H9 (cell line): Measurements from ENCODE around the gene SCUBE1. TPM values are rescaled to one million over a fixed set of nuclear protein-coding genes. Genes with fewer than 3 reads are reported as not detected.

Experiments used
- DNase-seq: peaks from one replicate; pipeline ENCODE4 v3.0.0-alpha.2; 2017
- H2AFZ ChIP-seq: one replicate; pipeline ENCODE4 v1.6.1; 2013; ENCODE audit warnings: mild to moderate bottlenecking, low read length, control low read depth, moderate library complexity
- H2AK5ac ChIP-seq: 2 replicates; pipeline ENCODE4 v1.6.1; 2013; ENCODE audit warnings: low read length, control low read depth, mixed read lengths; ENCODE audit not compliant: insufficient read length
- H2BK120ac ChIP-seq: one replicate; pipeline ENCODE4 v1.6.1; 2013; ENCODE audit warnings: low read depth, mild to moderate bottlenecking, low read length, control low read depth, inconsistent platforms; ENCODE audit not compliant: poor library complexity, severe bottlenecking
- H2BK12ac ChIP-seq: 2 replicates; pipeline ENCODE4 v1.6.1; 2013; ENCODE audit warnings: low read length, control low read depth, mixed read lengths, low read depth; ENCODE audit not compliant: insufficient read length
- H2BK15ac ChIP-seq: 2 replicates; pipeline ENCODE4 v1.6.1; 2013; ENCODE audit warnings: low read depth, low read length, control low read depth
- H2BK20ac ChIP-seq: one replicate; pipeline ENCODE4 v1.6.1; 2013; ENCODE audit warnings: low read depth, mild to moderate bottlenecking, low read length, control low read depth, inconsistent platforms; ENCODE audit not compliant: poor library complexity, severe bottlenecking
- H2BK5ac ChIP-seq: 2 replicates; pipeline ENCODE4 v1.6.1; 2013; ENCODE audit warnings: low read length, control low read depth, mixed read lengths; ENCODE audit not compliant: insufficient read length
- H3K14ac ChIP-seq: 2 replicates; pipeline ENCODE4 v1.6.1; 2013; ENCODE audit warnings: low read length, control low read depth; ENCODE audit not compliant: insufficient read depth
- H3K18ac ChIP-seq: 2 replicates; pipeline ENCODE4 v1.6.1; 2013; ENCODE audit warnings: low read depth, mild to moderate bottlenecking, mixed read lengths, low read length, control low read depth; ENCODE audit not compliant: insufficient read length
- H3K23ac ChIP-seq: 2 replicates; pipeline ENCODE4 v1.6.1; 2013; ENCODE audit warnings: low read length, control low read depth, mixed read lengths, low read depth; ENCODE audit not compliant: insufficient read length
- H3K23me2 ChIP-seq: 2 replicates; pipeline ENCODE4 v1.6.1; 2013; ENCODE audit warnings: low read depth, mild to moderate bottlenecking, mixed read lengths, low read length, control low read depth; ENCODE audit not compliant: insufficient read length, poor library complexity, severe bottlenecking
- H3K27ac ChIP-seq: 2 replicates; pipeline ENCODE4 v1.5.1; 2013; ENCODE audit warnings: low read length, control low read depth, mixed read lengths, low read depth; ENCODE audit not compliant: insufficient read length
- H3K27me3 ChIP-seq: 2 replicates; pipeline ENCODE4 v1.6.1; 2013; ENCODE audit warnings: low read length, control low read depth, inconsistent platforms; ENCODE audit not compliant: insufficient read depth
- H3K4ac ChIP-seq: 2 replicates; pipeline ENCODE4 v1.6.1; 2013; ENCODE audit warnings: low read depth, mild to moderate bottlenecking, control low read depth, inconsistent platforms, low read length, moderate library complexity
- H3K4me1 ChIP-seq: 2 replicates; pipeline ENCODE4 v1.6.1; 2013; ENCODE audit warnings: low read length, control low read depth, inconsistent platforms; ENCODE audit not compliant: insufficient read depth
- H3K4me2 ChIP-seq: 2 replicates; pipeline ENCODE4 v1.6.1; 2013; ENCODE audit warnings: low read length, control low read depth, mixed read lengths; ENCODE audit not compliant: insufficient read length, insufficient read depth
- H3K56ac ChIP-seq: 2 replicates; pipeline ENCODE4 v1.6.1; 2013; ENCODE audit warnings: low read depth, mild to moderate bottlenecking, mixed read lengths, low read length, control low read depth; ENCODE audit not compliant: insufficient read length
- H3K79me1 ChIP-seq: 2 replicates; pipeline ENCODE4 v1.6.1; 2013; ENCODE audit warnings: low read depth, mild to moderate bottlenecking, moderate library complexity, low read length, control low read depth, inconsistent platforms; ENCODE audit not compliant: insufficient read depth, poor library complexity, severe bottlenecking
- H3K79me2 ChIP-seq: 2 replicates; pipeline ENCODE4 v1.6.1; 2013; ENCODE audit warnings: low read length, control low read depth, inconsistent platforms; ENCODE audit not compliant: insufficient read depth
- H3K9ac ChIP-seq: 2 replicates; pipeline ENCODE4 v1.6.1; 2013; ENCODE audit warnings: low read length, control low read depth, mixed read lengths; ENCODE audit not compliant: insufficient read length; ENCODE audit errors: extremely low read depth
- H3K9me3 ChIP-seq: one replicate; pipeline ENCODE4 v1.6.1; 2013; ENCODE audit warnings: low read depth, low read length, inconsistent platforms; ENCODE audit not compliant: control insufficient read depth
- H3T11ph ChIP-seq: one replicate; pipeline ENCODE4 v1.6.1; 2013; ENCODE audit warnings: mild to moderate bottlenecking, low read length, control low read depth, inconsistent platforms
- H4K20me1 ChIP-seq: one replicate; pipeline ENCODE4 v1.6.1; 2013; ENCODE audit not compliant: control insufficient read depth, insufficient read length, insufficient read depth
- H4K5ac ChIP-seq: 2 replicates; pipeline ENCODE4 v1.6.1; 2013; ENCODE audit warnings: low read depth, mild to moderate bottlenecking, mixed read lengths, low read length, control low read depth; ENCODE audit not compliant: insufficient read length
- H4K8ac ChIP-seq: replicated peaks from 2 replicates; pipeline ENCODE4 v1.6.1; 2013; ENCODE audit warnings: low read length, control low read depth, mixed read lengths, low read depth; ENCODE audit not compliant: insufficient read length
- H4K91ac ChIP-seq: 2 replicates; pipeline ENCODE4 v1.6.1; 2013; ENCODE audit warnings: low read depth, mild to moderate bottlenecking, moderate library complexity, mixed read lengths, low read length, control low read depth; ENCODE audit not compliant: insufficient read length
- H3K27ac Mint-ChIP-seq, 3 experiments: 2 replicates in 2 of 3; 3 replicates in 1 of 3; pipeline ENCODE4 v1.8.0; 2020 to 2021; ENCODE audit warnings: mixed read lengths in 3 of 3, mild to moderate bottlenecking in 1 of 3, moderate library complexity in 1 of 3
- H3K27me3 Mint-ChIP-seq: 2 replicates; pipeline ENCODE4 v1.8.0; 2021; ENCODE audit warnings: low read depth, mild to moderate bottlenecking, moderate library complexity, mixed read lengths
- H3K36me3 Mint-ChIP-seq, 3 experiments: 2 replicates in 2 of 3; 3 replicates in 1 of 3; pipeline ENCODE4 v1.8.0; 2020 to 2021; ENCODE audit warnings: low read depth in 3 of 3, mixed read lengths in 3 of 3; ENCODE audit not compliant: insufficient read depth in 1 of 3
- H3K4me1 Mint-ChIP-seq, 2 experiments: 2 replicates each; pipeline ENCODE4 v1.8.0; 2020; ENCODE audit warnings: mixed read lengths in 2 of 2
- H3K4me3 Mint-ChIP-seq, 2 experiments: 2 replicates in 1 of 2; 3 replicates in 1 of 2; pipeline ENCODE4 v1.8.0; 2020 to 2021; ENCODE audit warnings: mild to moderate bottlenecking in 2 of 2, mixed read lengths in 2 of 2, moderate library complexity in 1 of 2
- H3K9me3 Mint-ChIP-seq, 2 experiments: 2 replicates in 1 of 2; 3 replicates in 1 of 2; pipeline ENCODE4 v1.8.0; 2020; ENCODE audit warnings: mild to moderate bottlenecking in 2 of 2, mixed read lengths in 2 of 2, moderate library complexity in 1 of 2
- CTCF ChIP-seq: fragments of 200-600 bp; sonication (generic); conservative IDR thresholded peaks from 3 replicates; pipeline ENCODE4 v1.8.0; 2021; ENCODE audit warnings: antibody characterized with exemption, mild to moderate bottlenecking
- WGBS: extraction: QIAGEN DNeasy Blood & Tissue Kit; methylation state at CpG from one replicate; pipeline ENCODE4 v1.1.7; 2013; ENCODE audit warnings: missing lambda C conversion rate, low lambda C conversion rate, mixed read lengths; ENCODE audit not compliant: insufficient read length; ENCODE audit errors: extremely low coverage; 5-methylcytosine and 5-hydroxymethylcytosine counted together
- total RNA-seq: library from RNA; stranded (reverse); gene quantifications from 2 replicates; pipeline ENCODE4 v1.2.1, GENCODE V29; 2021

Gene SCUBE1
- total RNA-seq, 1 experiment from 2014 or later, result 1.2 TPM

DNA sequence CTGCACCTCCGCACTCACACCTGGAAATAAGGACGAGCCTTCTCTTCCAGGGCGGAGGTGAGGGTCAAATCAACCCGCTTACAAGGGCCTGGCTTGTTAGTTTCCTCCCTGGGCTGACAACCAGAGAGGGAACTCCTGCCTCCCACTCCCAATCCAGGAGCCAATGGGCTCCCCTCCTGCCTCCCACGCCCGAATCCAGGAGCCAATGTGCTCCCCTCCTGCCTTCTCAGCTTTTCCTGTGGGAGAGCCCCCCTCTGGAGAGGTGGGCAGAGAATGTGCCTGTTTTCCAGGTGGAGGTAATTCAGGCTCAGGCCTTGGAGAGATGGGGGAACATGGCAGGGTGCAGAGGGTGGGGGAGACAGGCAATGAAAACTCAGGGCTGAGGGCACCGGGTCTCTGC is 102.6 kb downstream of the SCUBE1 start:
- DNase-seq, result no peak
- no peaks in the 10 kb centered on the region for H3K4me1 ChIP-seq

More for the DNA sequence above, 102.6 kb downstream of the SCUBE1 start:
- Mint-ChIP-seq H3K27me3 (no peaks in the 10 kb centered on the region; the same call in 1 of the 2 replicates), H3K27ac (no peak overlapping the region), H3K36me3 (no peaks in the 10 kb centered on the region), H3K4me1 (peaks cover under 1 to 5% of the 10 kb centered on the region in 2 experiments; a peak in 3 of 4 replicates), H3K4me3 (no peak overlapping the region), H3K9me3 (no peaks in the 10 kb centered on the region; a peak in 1 of 5 replicates)
- Histone ChIP-seq H3K79me1 (no peaks in the 10 kb centered on the region), H3K23me2 (no peaks in the 10 kb centered on the region), H4K8ac (no peak overlapping the region), H3K27ac (no peak overlapping the region), H2AK5ac (no peak overlapping the region), H4K20me1 (no peaks in the 10 kb centered on the region), H3K56ac (no peak overlapping the region), H3K4ac (no peak overlapping the region), H3K79me2 (no peaks in the 10 kb centered on the region), H2BK5ac (no peak overlapping the region), H3K9me3 (no peaks in the 10 kb centered on the region), H2BK15ac (no peak overlapping the region), H3K4me2 (no peak overlapping the region), H3K18ac (no peak overlapping the region), H3K14ac (no peak overlapping the region; the same call in 1 of the 2 replicates), H2AFZ (no peak overlapping the region), H2BK12ac (no peak overlapping the region), H2BK20ac (no peak overlapping the region), H2BK120ac (no peak overlapping the region), H3K23ac (no peak overlapping the region), H4K5ac (no peak overlapping the region), H3K27me3 (no peaks in the 10 kb centered on the region), H4K91ac (no peak overlapping the region), H3K9ac (no peak overlapping the region), H3T11ph (no peak overlapping the region)
- no peak for TF ChIP-seq CTCF
- WGBS, result no CpG with 5 or more reads among the region's 7 CpGs
